ENCODE measurements around the gene RAD51B.
A peak's percentile ranks its signal among the peaks of the same experiment; 100 is the strongest.
"Not testable (repeated sequence)": the region's sequence is repeated elsewhere in the genome, so short reads cannot be mapped to it uniquely, and the experiment has no call there.

The RAD51B gene

GRCh38 chr14:67967206-67967605, 147.6 kb downstream of the RAD51B start:
- Histone ChIP-seq H3K4me1 (ENCODE audit: control insufficient read depth, insufficient read depth, low read length) (peaks cover 22% of the 10 kb centered on the region), H3K9me3 (ENCODE audit: control insufficient read depth, insufficient read depth, low read depth, low read length) (no peaks in the 10 kb centered on the region), H3K36me3 (ENCODE audit: control insufficient read depth in 2 of 2, insufficient read depth in 1 of 2, low read length in 2 of 2) (no peaks in the 10 kb centered on the region), H3K4me3 (ENCODE audit: low read depth, low read length) (no peak overlapping the region), H3K27ac (ENCODE audit: extremely low read depth, low read depth, low read length) (no peak overlapping the region)
- CTCF ChIA-PET: interaction anchor here (0.7 kb wide), 1 partner anchor 856 kb away, joined by 3 read pairs; no protein-coding TSS in a partner anchor
- TF ChIP-seq ZBTB21 (tag by site-specific recombination; IDR thresholded peaks at IDR 0.05): no peak
- TF ChIP-seq SP7 (tag by site-specific recombination; IDR thresholded peaks at IDR 0.05): no peak
- POLR2A ChIA-PET: no interaction called here

GRCh38 chr14:67967970-67968369, 148.4 kb downstream of the RAD51B start:
- H3K36me3 ChIP-seq (ENCODE audit: control insufficient read depth in 2 of 2, insufficient read depth in 1 of 2, low read length in 2 of 2); H3K27ac ChIP-seq (ENCODE audit: extremely low read depth, low read depth, low read length); H3K9me3 ChIP-seq (ENCODE audit: control insufficient read depth, insufficient read depth, low read depth, low read length); POLR2A ChIA-PET; H3K4me3 ChIP-seq (ENCODE audit: low read depth, low read length): not testable (repeated sequence)
- peaks cover 30% of the 10 kb centered on the region for H3K4me1 ChIP-seq (ENCODE audit: control insufficient read depth, insufficient read depth, low read length)
- TF ChIP-seq ZNF585B (tag by site-specific recombination; IDR thresholded peaks at IDR 0.05): peak; percentile 75
- CTCF ChIA-PET: interaction anchor here (0.7 kb wide), 1 partner anchor 855 kb away, joined by 3 read pairs; no protein-coding TSS in a partner anchor

DNA sequence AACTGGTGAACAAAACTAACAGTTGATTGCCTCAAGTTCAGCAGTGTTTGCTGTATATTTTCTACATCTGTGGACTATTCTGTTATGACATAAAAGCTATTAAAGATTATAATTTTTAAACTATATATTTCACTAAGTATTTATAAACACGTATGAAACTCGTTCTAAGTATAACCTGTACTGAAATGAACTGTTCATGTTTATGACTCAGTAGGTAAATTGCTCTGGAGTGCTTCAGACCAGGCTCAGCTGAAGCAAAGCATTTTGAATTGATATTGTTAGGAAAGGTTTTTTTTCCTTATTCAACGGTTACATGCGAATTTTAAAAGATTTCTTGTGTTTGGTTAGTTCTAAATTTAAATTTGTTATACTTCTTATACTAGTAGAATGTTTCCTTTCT, 151.3 kb downstream of the RAD51B start:
- Histone ChIP-seq H3K4me3 (ENCODE audit: low read depth, low read length) (no peak overlapping the region), H3K27ac (ENCODE audit: extremely low read depth, low read depth, low read length) (no peak overlapping the region), H3K4me1 (ENCODE audit: control insufficient read depth, insufficient read depth, low read length) (peaks cover 38% of the 10 kb centered on the region), H3K9me3 (ENCODE audit: control insufficient read depth, insufficient read depth, low read depth, low read length) (no peaks in the 10 kb centered on the region), H3K36me3 (ENCODE audit: control insufficient read depth in 2 of 2, insufficient read depth in 1 of 2, low read length in 2 of 2) (no peaks in the 10 kb centered on the region)
- TF ChIP-seq ZNF626 (tag by site-specific recombination; IDR thresholded peaks at IDR 0.05) (no peak), ZNF660 (tag by site-specific recombination; IDR thresholded peaks at IDR 0.05) (0 out of 2 replicates have a peak, but pooled peaks have one; percentile 16)
- POLR2A ChIA-PET: no interaction called here
- CTCF ChIA-PET: interaction anchor here (0.6 to 1.2 kb wide), 3 partner anchors 30 to 383 kb away, joined by 3 to 4 read pairs (median 3); no protein-coding TSS in a partner anchor

DNA sequence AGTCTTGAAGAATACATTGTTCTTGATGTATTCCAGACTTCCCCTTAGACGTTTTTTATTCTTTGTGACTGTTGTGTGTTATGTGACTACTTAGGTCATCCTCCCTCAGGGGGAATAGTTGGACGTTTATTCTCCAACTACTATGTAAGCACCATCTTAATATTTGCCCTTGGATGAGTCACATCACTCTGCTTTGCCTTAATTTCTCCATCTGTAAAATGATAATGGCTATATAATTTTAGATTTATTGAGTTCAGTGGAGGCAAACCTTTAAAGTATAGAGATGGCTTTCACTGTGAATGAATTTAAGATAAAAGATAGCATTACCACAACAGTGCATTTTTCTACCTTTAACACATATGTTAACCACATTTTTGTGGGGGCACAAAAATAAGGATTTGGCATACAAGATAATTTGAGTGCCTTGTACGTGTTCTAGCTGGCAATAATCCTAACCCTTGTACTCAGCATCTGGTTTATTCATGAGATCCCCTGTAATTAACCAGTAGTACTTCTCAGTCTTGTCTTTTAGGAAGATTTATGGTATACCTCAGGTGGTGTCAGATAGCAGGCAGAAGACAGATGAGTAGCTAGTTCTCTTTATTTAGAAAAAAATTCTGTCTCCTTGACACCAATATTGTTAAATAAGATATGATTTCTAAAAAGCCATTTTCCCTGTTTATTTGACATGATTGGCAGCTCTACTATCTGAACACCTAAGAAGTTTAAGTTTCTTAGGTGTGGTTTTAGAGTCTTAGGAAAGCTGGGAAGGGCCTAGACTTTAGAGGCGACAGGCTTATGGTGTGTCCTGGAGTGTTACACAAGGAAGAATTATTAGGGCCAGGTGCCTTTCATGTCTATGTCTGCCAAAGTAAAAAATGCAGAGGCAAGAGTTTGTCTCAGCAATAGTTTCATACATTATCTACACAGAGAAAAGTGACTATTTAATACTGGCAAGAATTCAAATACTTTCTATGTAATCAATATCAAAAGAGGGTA, 152.3 kb downstream of the RAD51B start:
- POLR2A ChIA-PET: no interaction called here
- CTCF ChIA-PET: interaction anchor here (0.9 kb wide), 1 partner anchor 117 kb away, joined by 3 read pairs; no protein-coding TSS in a partner anchor
- H3K27ac ChIP-seq (ENCODE audit: extremely low read depth, low read depth, low read length): peak overlapping the region; percentile 61; the same call in 1 of the 2 replicates
- TF ChIP-seq ZBTB48 (tag by site-specific recombination; IDR thresholded peaks at IDR 0.05) (no peak), EGR2 (tag by site-specific recombination; IDR thresholded peaks at IDR 0.05; ENCODE audit: low read depth) (no peak), ZNF10 (tag by site-specific recombination; IDR thresholded peaks at IDR 0.05) (no peak), ZNF266 (tag by site-specific recombination; IDR thresholded peaks at IDR 0.05; ENCODE audit: low read depth) (no peak), KLF8 (tag by site-specific recombination; IDR thresholded peaks at IDR 0.05) (peak; percentile 31; the same call in 1 of the 2 replicates), ZNF677 (tag by site-specific recombination; IDR thresholded peaks at IDR 0.05) (no peak), ZNF837 (tag by site-specific recombination; IDR thresholded peaks at IDR 0.05) (no peak), ZNF335 (tag by site-specific recombination; conservative IDR thresholded peaks at IDR 0.05) (0 out of 2 replicates have a peak, but pooled peaks have one; percentile 8), GLIS2 (tag by site-specific recombination; IDR thresholded peaks at IDR 0.05) (no peak), ZNF24 (tag by site-specific recombination; IDR thresholded peaks at IDR 0.05) (no peak), PRDM6 (tag by site-specific recombination; IDR thresholded peaks at IDR 0.05) (peak; percentile 83), ZBTB8A (tag by site-specific recombination; IDR thresholded peaks at IDR 0.05) (no peak), ZNF433 (tag by site-specific recombination; IDR thresholded peaks at IDR 0.05; ENCODE audit: low read depth) (no peak), ZNF610 (tag by site-specific recombination; IDR thresholded peaks at IDR 0.05; ENCODE audit: borderline replicate concordance) (no peak)
- TF ChIP-seq, protein P1, sequence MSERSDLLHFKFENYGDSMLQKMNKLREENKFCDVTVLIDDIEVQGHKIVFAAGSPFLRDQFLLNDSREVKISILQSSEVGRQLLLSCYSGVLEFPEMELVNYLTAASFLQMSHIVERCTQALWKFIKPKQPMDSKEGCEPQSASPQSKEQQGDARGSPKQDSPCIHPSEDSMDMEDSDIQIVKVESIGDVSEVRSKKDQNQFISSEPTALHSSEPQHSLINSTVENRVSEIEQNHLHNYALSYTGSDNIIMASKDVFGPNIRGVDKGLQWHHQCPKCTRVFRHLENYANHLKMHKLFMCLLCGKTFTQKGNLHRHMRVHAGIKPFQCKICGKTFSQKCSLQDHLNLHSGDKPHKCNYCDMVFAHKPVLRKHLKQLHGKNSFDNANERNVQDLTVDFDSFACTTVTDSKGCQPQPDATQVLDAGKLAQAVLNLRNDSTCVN (tag by site-specific recombination; optimal IDR thresholded peaks at IDR 0.05): no peak
- TF ChIP-seq, protein P2, sequence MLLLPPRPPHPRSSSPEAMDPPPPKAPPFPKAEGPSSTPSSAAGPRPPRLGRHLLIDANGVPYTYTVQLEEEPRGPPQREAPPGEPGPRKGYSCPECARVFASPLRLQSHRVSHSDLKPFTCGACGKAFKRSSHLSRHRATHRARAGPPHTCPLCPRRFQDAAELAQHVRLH (tag by site-specific recombination; IDR thresholded peaks at IDR 0.05): 0 out of 2 replicates have a peak, but pooled peaks have one; percentile 32
- TF ChIP-seq, protein P3, sequence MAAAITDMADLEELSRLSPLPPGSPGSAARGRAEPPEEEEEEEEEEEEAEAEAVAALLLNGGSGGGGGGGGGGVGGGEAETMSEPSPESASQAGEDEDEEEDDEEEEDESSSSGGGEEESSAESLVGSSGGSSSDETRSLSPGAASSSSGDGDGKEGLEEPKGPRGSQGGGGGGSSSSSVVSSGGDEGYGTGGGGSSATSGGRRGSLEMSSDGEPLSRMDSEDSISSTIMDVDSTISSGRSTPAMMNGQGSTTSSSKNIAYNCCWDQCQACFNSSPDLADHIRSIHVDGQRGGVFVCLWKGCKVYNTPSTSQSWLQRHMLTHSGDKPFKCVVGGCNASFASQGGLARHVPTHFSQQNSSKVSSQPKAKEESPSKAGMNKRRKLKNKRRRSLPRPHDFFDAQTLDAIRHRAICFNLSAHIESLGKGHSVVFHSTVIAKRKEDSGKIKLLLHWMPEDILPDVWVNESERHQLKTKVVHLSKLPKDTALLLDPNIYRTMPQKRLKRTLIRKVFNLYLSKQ (tag by site-specific recombination; IDR thresholded peaks at IDR 0.05; ENCODE audit: borderline replicate concordance): no peak

More for the DNA sequence above, 152.3 kb downstream of the RAD51B start:
- Histone ChIP-seq H3K9me3 (ENCODE audit: control insufficient read depth, insufficient read depth, low read depth, low read length) (no peaks in the 10 kb centered on the region), H3K36me3 (ENCODE audit: control insufficient read depth in 2 of 2, insufficient read depth in 1 of 2, low read length in 2 of 2) (no peaks in the 10 kb centered on the region), H3K4me1 (ENCODE audit: control insufficient read depth, insufficient read depth, low read length) (peaks cover 39% of the 10 kb centered on the region), H3K4me3 (ENCODE audit: low read depth, low read length) (no peak overlapping the region)

Measured in HEK293 (cell line).